ENCODE measurements around the gene HLA-DRB1.

GRCh38 chr6:32610682-32611296, 21.1 kb upstream of the HLA-DRB1 start:
- TF ChIP-seq EZH2 (IDR thresholded peaks at IDR 0.05; ENCODE audit: insufficient read depth, poor library complexity, severe bottlenecking): no peak
- TF ChIP-seq EZH2phosphoT487 (IDR thresholded peaks at IDR 0.05; ENCODE audit: insufficient read depth, low read depth): no peak
